ENCODE results near the gene C1RL. TPM values are rescaled to one million over a fixed set of nuclear protein-coding genes. Genes with fewer than 3 reads are reported as not detected.

Gene C1RL
- total RNA-seq, 1 experiment from 2014 or later = 72.9 TPM

DNA sequence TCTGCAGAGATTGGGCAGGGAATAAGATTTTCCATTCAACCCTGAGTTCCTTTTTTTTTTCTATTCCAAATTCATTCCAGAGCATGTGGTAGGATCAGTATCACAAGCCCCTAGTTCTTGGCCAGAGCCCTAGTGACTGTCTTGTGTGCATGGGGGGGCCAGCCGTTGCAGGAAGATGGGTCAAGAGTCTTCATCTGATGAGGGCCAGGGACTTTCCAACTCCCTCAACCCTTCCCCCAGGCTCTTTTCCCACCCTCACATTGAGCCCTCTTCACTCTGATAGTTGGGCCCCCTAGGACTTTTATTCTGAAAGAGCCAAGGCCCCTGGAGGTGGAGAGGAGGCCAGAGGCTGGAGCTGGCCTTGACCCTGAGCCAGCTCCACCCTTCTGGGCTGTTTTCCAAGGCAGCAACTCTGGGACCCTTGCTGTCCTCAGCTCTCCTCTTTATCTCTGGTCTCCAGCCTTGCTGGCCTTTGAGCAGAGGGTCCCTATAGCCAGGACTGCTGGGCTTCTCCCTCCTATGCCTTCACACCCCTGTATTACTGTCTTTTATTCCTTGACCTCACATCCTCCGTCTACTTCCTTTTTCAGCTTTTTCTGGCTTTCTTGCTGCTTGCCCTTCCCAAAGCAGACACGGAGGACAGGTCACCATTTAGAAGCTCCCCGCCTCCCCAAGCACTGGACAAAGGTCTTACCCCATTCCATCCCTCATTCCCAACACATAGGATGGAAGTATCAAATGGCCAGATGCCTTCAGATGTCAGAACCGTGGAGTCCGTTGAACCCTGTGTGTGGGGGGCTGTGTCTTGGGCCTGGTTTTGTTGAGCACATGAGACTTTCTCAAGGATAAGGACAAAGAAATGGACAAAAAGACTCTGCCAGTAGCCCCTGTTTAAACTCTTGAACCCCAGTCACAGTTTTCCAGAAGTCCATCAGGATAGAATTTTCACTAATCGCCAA lies 14.1 kb upstream of the C1RL start:
- intact Hi-C loops (cut with micrococcal nuclease; ENCODE audit: unreplicated experiment) = no loop called here
- Histone ChIP-seq H3K4me2 (no peak overlapping the region), H3K27me3 (ENCODE audit: insufficient read depth, low read depth) (no peaks in the 10 kb centered on the region), H3F3A (ENCODE audit: insufficient read depth, low read depth) (no peaks in the 10 kb centered on the region), H3K27ac (no peak overlapping the region), H3K4me1 (replicated peaks; ENCODE audit: insufficient read depth) (no peaks in the 10 kb centered on the region), H2AFZ (no peak overlapping the region), H3K9me3 (ENCODE audit: insufficient read depth, low read depth) (no peaks in the 10 kb centered on the region), H3K79me2 (ENCODE audit: low read depth) (no peaks in the 10 kb centered on the region), H3K36me3 (ENCODE audit: low read depth) (no peaks in the 10 kb centered on the region), H3K9me2 (ENCODE audit: insufficient read depth) (no peaks in the 10 kb centered on the region), H4K20me1 (ENCODE audit: insufficient read depth) (no peaks in the 10 kb centered on the region), H3K4me3 (no peak overlapping the region)
- TF ChIP-seq EZH2 (IDR thresholded peaks at IDR 0.05; ENCODE audit: low read depth) = no peak
- TF ChIP-seq CTCF (conservative IDR thresholded peaks at IDR 0.05) = no peak
- POLR2A ChIA-PET (ENCODE audit: unreplicated experiment) = interaction anchor here (0.6 kb wide), 1 partner anchor 385 kb away, joined by 3 read pairs; no protein-coding TSS in a partner anchor
- CTCF ChIA-PET = interaction anchor here (0.6 kb wide), 1 partner anchor 145 kb away, joined by 12 read pairs; no protein-coding TSS in a partner anchor
- no peak for DNase-seq
- BruUV-seq (replicated peaks) = no TSS peak

GRCh38 chr12:7121324-7121723 lies 12.3 kb upstream of the C1RL start:
- no peak for DNase-seq
- Histone ChIP-seq H3K27ac (no peak overlapping the region), H4K20me1 (ENCODE audit: insufficient read depth) (no peaks in the 10 kb centered on the region), H2AFZ (no peak overlapping the region), H3K4me2 (no peak overlapping the region), H3K36me3 (ENCODE audit: low read depth) (no peaks in the 10 kb centered on the region), H3K9me3 (ENCODE audit: insufficient read depth, low read depth) (no peaks in the 10 kb centered on the region), H3K27me3 (ENCODE audit: insufficient read depth, low read depth) (no peaks in the 10 kb centered on the region), H3K4me1 (replicated peaks; ENCODE audit: insufficient read depth) (no peaks in the 10 kb centered on the region), H3K9me2 (ENCODE audit: insufficient read depth) (no peaks in the 10 kb centered on the region), H3F3A (ENCODE audit: insufficient read depth, low read depth) (no peaks in the 10 kb centered on the region), H3K4me3 (no peak overlapping the region), H3K79me2 (ENCODE audit: low read depth) (no peaks in the 10 kb centered on the region)
- intact Hi-C loops (cut with micrococcal nuclease; ENCODE audit: unreplicated experiment) = no loop called here
- no TSS peak for BruUV-seq (replicated peaks)
- POLR2A ChIA-PET (ENCODE audit: unreplicated experiment) = no interaction called here
- TF ChIP-seq EZH2 (IDR thresholded peaks at IDR 0.05; ENCODE audit: low read depth) = no peak
- TF ChIP-seq CTCF (conservative IDR thresholded peaks at IDR 0.05) = no peak
- CTCF ChIA-PET = no interaction called here

DNA sequence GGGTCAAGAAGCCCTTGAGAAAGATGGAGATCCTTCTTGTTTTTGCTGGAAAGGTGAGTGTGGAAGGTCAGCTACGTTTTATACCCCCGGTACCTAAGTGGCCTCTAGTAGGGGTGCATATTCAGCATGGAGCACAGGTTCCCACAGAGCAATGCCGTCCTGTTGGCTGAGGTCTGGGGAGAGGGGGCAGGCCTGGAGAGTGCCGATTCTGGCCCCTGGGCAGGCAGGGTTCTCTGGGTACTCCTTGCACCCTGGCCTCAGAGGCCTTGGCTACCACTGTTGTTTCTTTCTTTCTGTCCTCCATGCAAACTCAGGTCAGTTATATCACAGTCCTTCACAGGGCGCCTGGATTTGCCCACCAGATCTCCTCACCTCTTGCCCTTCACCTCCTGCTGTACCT lies 11.2 kb upstream of the C1RL start:
- Histone ChIP-seq H3K9me3 (ENCODE audit: insufficient read depth, low read depth) (no peaks in the 10 kb centered on the region), H3K36me3 (ENCODE audit: low read depth) (peaks cover 4% of the 10 kb centered on the region; the same call in 1 of the 2 replicates), H4K20me1 (ENCODE audit: insufficient read depth) (no peaks in the 10 kb centered on the region), H3K27me3 (ENCODE audit: insufficient read depth, low read depth) (no peaks in the 10 kb centered on the region), H3K27ac (no peak overlapping the region), H3F3A (ENCODE audit: insufficient read depth, low read depth) (no peaks in the 10 kb centered on the region), H3K4me3 (no peak overlapping the region), H3K4me1 (replicated peaks; ENCODE audit: insufficient read depth) (no peaks in the 10 kb centered on the region), H3K4me2 (no peak overlapping the region), H2AFZ (no peak overlapping the region), H3K9me2 (ENCODE audit: insufficient read depth) (no peaks in the 10 kb centered on the region), H3K79me2 (ENCODE audit: low read depth) (no peaks in the 10 kb centered on the region)
- BruUV-seq (replicated peaks) = no TSS peak
- no peak for DNase-seq
- ChIA-PET CTCF (no interaction called here), POLR2A (ENCODE audit: unreplicated experiment) (no interaction called here)
- TF ChIP-seq CTCF (conservative IDR thresholded peaks at IDR 0.05) = no peak
- TF ChIP-seq EZH2 (IDR thresholded peaks at IDR 0.05; ENCODE audit: low read depth) = no peak
- intact Hi-C loops (cut with micrococcal nuclease; ENCODE audit: unreplicated experiment) = no loop called here

Data from PC-9 (cell line).